Body of pancreas (tissue), 4 donors: ENCODE results near the gene PCGF5.

Experiments
- POLR2A ChIP-seq, 3 donors: fragments of 450-650 bp; IDR thresholded peaks; one replicate each; pipeline ENCODE4 v1.6.1; 2016; ENCODE audit warnings: antibody characterized with exemption in 3 of 3, mild to moderate bottlenecking in 2 of 3
- TF ChIP-seq, protein P1 (sequence below), 7 experiments: fragments of 450-650 bp in 4 of 7; fragments of 200-600 bp in 3 of 7; sonication (generic) in 3 of 7; IDR thresholded peaks; one replicate each; pipeline ENCODE4 v1.5.1; 2016 to 2019; ENCODE audit warnings: antibody characterized with exemption in 7 of 7

DNA sequence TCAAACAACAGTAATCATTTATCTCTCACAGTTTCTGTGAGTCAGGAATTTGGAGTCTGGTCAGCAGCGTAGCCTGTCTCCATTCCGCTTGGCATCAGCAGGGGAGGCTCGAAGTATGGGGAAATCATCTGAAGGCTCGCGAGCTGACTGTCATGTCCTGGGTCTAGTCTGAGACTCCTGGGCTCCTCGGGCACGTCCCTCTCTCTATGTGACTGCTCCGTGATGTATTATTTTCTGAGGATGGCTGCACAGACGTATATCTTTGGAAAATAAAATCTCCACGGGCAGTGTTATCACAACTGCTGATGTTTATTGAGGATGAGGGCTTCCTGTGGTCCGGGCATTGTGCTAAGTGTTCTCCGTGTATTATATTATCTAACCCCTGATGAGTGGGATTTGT lies 23.3 kb upstream of the PCGF5 start:
- TF ChIP-seq, protein P1, sequence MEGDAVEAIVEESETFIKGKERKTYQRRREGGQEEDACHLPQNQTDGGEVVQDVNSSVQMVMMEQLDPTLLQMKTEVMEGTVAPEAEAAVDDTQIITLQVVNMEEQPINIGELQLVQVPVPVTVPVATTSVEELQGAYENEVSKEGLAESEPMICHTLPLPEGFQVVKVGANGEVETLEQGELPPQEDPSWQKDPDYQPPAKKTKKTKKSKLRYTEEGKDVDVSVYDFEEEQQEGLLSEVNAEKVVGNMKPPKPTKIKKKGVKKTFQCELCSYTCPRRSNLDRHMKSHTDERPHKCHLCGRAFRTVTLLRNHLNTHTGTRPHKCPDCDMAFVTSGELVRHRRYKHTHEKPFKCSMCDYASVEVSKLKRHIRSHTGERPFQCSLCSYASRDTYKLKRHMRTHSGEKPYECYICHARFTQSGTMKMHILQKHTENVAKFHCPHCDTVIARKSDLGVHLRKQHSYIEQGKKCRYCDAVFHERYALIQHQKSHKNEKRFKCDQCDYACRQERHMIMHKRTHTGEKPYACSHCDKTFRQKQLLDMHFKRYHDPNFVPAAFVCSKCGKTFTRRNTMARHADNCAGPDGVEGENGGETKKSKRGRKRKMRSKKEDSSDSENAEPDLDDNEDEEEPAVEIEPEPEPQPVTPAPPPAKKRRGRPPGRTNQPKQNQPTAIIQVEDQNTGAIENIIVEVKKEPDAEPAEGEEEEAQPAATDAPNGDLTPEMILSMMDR (IDR thresholded peaks at IDR 0.05): no peak
- TF ChIP-seq POLR2A (IDR thresholded peaks at IDR 0.05): no peak
